GM12801 (cell line): ENCODE data around the gene TTC19.

Experiments used
- TF ChIP-seq, protein P1 (sequence below): IDR thresholded peaks from one replicate; pipeline ENCODE4 v1.5.1; 2011; ENCODE audit warnings: control low read depth; ENCODE audit not compliant: insufficient read length; ENCODE audit errors: extremely low read depth

TTC19 gene

DNA sequence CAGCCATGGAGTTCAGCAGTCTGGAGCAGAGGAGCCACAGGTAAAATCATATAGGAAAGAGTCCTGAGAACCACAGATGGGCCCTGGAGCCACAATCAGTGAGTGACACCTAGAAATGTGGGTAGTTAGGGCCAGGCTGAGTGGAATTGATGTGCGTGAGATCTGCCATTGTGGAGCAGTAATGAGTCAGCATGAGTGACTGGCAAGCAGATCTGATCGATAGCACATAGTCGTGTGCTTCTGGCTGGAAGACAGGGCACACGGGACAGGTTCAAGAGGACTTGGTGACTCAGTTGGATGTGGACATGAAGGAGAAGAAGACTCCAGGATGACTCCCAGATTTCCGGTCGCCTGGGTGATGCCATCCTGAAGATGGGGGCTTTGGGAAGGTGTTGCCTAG, 42.4 kb upstream of the TTC19 start:
- TF ChIP-seq, protein P1, sequence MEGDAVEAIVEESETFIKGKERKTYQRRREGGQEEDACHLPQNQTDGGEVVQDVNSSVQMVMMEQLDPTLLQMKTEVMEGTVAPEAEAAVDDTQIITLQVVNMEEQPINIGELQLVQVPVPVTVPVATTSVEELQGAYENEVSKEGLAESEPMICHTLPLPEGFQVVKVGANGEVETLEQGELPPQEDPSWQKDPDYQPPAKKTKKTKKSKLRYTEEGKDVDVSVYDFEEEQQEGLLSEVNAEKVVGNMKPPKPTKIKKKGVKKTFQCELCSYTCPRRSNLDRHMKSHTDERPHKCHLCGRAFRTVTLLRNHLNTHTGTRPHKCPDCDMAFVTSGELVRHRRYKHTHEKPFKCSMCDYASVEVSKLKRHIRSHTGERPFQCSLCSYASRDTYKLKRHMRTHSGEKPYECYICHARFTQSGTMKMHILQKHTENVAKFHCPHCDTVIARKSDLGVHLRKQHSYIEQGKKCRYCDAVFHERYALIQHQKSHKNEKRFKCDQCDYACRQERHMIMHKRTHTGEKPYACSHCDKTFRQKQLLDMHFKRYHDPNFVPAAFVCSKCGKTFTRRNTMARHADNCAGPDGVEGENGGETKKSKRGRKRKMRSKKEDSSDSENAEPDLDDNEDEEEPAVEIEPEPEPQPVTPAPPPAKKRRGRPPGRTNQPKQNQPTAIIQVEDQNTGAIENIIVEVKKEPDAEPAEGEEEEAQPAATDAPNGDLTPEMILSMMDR, result no peak

DNA sequence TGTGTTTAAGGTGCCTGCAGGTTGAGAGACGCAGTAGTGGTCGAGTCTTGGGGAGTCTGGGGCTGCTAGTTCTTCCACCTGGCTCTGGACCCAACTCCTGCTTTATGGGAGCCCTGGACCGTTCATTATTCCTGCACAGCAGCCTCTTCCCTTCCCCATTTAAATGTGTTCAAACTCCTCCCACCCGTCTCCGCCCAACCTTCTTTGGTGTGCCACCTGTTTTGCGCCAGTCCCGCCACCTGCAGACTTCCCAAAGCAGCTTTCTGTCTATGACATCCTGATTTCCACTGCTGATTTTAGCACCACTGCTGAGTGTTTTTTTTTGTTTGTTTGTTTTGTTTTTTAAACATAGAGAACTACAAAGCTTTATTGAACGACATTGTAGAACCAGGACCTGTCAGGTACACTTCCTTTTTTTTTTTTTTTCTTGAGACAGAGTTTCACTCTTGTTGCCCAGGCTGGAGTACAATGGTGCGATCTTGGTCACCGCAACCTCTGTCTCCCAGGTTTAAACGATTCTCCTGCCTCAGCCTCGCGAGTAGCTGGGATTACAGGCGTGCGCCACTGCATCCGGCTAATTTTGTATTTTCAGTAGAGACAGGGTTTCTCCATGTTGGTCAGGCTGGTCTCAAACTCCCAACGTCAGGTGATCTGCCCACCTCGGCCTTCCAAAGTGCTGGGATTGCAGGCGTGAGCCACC, 41.9 kb upstream of the TTC19 start:
- TF ChIP-seq, protein P1, result no peak

DNA sequence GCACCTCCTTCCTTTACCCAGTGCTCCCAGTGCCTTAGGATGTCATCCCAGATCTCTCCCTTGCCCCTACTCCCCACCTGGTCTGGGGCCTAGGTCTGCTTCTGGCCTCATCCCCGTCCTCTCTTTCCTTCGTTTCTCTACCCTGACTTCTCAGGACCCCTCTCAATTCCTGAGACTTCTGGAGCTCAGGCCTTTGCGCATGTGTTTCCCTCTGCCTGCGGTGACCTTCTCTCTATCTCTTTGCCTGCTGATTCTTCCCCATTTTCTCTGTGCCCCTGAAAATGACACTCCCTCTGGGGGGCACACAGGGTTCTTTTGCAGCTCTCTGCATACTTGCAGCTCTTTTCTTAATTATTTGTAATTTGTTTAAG, 41.2 kb upstream of the TTC19 start:
- TF ChIP-seq, protein P1, result no peak

DNA sequence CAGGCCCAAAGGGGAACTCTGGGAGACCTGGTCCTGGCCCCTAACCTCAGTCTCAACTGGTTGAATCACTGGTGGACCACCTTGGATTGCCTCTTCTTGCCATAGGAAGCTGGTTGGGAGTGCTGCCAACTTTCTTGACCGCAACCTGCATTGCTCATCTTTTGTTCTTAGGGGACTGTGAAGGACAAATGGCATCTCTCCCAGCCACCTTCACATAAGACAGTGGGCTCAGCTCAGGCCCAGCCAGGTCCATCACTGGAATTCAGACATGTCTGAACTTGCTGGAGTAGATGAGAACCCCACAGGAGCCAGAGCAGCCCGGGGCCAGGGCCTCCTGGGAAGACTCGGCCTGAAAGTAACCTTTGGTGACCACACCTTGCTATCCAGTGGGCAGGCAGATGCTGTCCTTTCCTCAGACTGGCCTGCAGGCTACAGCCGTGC, 35.9 kb upstream of the TTC19 start:
- TF ChIP-seq, protein P1, result no peak

DNA sequence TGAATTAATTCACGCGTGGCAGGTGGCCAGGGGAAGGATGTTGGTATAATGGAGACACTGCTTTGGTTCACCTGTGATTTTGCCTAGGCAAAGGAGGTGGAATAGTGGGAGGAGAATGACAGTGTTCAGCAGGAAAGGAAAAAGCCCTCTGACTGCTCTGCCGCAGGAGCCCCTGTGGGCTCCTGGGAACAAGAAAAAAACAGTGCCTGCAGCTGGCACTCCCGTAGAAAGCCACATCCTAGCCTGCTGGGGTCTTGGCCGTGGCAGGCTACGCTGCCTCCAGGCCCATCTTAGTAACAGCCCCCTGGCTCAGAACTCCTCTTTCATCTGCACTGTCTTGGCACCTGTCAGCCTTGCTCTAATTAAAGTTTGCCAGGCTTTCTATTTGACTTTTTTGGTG, 34.1 kb upstream of the TTC19 start:
- TF ChIP-seq, protein P1, result no peak

DNA sequence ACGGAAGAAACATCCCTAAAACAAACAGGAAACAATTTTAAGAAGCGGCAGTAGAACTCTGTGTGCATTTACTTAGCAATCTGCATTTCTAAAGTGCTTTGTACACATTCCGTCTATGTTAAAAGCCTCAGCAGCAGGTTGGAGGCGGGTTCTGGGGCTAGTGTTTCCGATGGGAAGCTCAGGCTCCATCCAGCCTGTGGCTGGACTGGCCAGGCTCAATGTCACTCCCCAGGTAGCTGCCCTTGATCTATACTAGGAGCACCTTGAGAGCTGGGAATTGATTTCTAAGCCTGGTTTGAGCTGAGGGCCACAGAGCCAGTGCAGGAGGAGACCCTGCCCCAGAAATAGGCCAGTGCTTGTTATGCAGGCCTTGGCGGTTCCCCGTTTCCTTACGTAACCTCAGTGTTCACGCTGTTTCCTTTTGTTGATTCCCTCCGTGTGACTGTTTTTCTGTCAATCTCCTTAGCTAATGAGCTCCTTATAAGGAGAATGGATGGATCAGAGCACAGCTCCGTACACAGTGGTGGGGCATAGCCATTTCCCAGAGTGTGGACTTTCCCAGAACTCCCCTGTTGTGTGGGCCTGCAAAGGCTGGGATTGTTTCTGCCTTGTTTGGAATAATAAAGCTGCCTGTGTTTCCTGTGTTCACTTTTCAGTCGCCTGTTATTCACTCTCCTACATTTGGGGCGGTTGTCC, 33.3 kb upstream of the TTC19 start:
- TF ChIP-seq, protein P1, result no peak

DNA sequence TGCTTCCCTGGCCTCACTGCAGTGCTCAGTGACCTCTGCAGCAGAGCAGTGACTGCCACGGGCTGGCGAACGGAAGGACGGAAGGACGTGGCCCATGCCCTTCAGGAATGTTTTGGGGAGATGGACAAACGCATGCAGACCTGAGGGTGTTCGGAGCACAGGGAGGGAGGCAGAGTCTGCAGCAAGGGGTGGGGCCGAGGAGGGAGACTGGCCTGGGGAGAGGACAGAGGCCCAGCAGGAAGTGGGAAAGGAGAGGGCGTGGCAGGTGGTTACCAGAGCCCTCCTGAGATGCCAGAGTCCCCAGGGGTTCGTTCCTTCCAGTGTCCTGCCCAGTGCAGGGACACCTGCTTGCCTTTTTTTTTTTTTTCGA, 32.8 kb upstream of the TTC19 start:
- TF ChIP-seq, protein P1, result no peak
